Measurements from ENCODE around the gene POU3F1. TPM values are rescaled to one million over a fixed set of nuclear protein-coding genes. Genes with fewer than 3 reads are reported as not detected.

The POU3F1 gene
- total RNA-seq, 1 donor from 2014 or later: not detected

GRCh38 chr1:38050397-38051078 lies 3.9 kb upstream of the POU3F1 start:
- no peak overlapping the region for H3K4me3 ChIP-seq (ENCODE audit: low read depth, low read length)
- no peak for DNase-seq (ENCODE audit: low read depth)
- no peak for TF ChIP-seq CTCF (conservative IDR thresholded peaks at IDR 0.05; ENCODE audit: low read depth, low read length)

- no peak for TF ChIP-seq CTCF (conservative IDR thresholded peaks at IDR 0.05; ENCODE audit: low read depth, low read length)
- H3K4me3 ChIP-seq (ENCODE audit: low read depth, low read length): peak overlapping the region; percentile 50
- DNase-seq (ENCODE audit: low read depth): no peak
Observed at GRCh38 chr1:38047603-38048141, 1.1 kb upstream of the POU3F1 start.

GRCh38 chr1:38046884-38047602 lies 450 bp upstream of the POU3F1 start:
- no peak for TF ChIP-seq CTCF (conservative IDR thresholded peaks at IDR 0.05; ENCODE audit: low read depth, low read length)
- DNase-seq (ENCODE audit: low read depth): no peak
- H3K4me3 ChIP-seq (ENCODE audit: low read depth, low read length): peak overlapping the region; percentile 50

- TF ChIP-seq CTCF (conservative IDR thresholded peaks at IDR 0.05; ENCODE audit: low read depth, low read length): no peak
- no peak for DNase-seq (ENCODE audit: low read depth)
- no peak overlapping the region for H3K4me3 ChIP-seq (ENCODE audit: low read depth, low read length)
Observed at GRCh38 chr1:38045401-38046332, 926 bp downstream of the POU3F1 start.

- TF ChIP-seq CTCF (conservative IDR thresholded peaks at IDR 0.05; ENCODE audit: low read depth, low read length): no peak
- H3K4me3 ChIP-seq (ENCODE audit: low read depth, low read length): peak overlapping the region; percentile 21
- no peak for DNase-seq (ENCODE audit: low read depth)
Observed at GRCh38 chr1:38044221-38045215, 2.1 kb downstream of the POU3F1 start.
